GM12878 (cell line): ENCODE measurements around the gene ASMTL. TPM values are rescaled to one million over a fixed set of nuclear protein-coding genes. Genes with fewer than 3 reads are reported as not detected.

Experiments
- BACH1 ChIP-seq: fragments of 450-650 bp; IDR thresholded peaks from 2 replicates; pipeline ENCODE4 v1.6.1; 2017; ENCODE audit warnings: mild to moderate bottlenecking, borderline replicate concordance
- E2F4 ChIP-seq: IDR thresholded peaks from 2 replicates; pipeline ENCODE4 v1.6.1; 2012; ENCODE audit warnings: low read depth, low read length, improper control_type of control experiment
- IKZF1 ChIP-seq: fragments of 450-650 bp; conservative IDR thresholded peaks from 2 replicates; pipeline ENCODE4 v1.6.1; 2017; ENCODE audit warnings: antibody characterized with exemption, mild to moderate bottlenecking
- KAT2A ChIP-seq: conservative IDR thresholded peaks from 2 replicates; pipeline ENCODE4 v1.6.1; 2011; ENCODE audit warnings: low read depth, low read length; ENCODE audit not compliant: control insufficient read depth
- MLLT1 ChIP-seq: fragments of 450-650 bp; IDR thresholded peaks from 2 replicates; pipeline ENCODE4 v1.6.1; 2016; ENCODE audit warnings: mild to moderate bottlenecking
- NBN ChIP-seq: fragments of 450-650 bp; IDR thresholded peaks from 2 replicates; pipeline ENCODE4 v1.6.1; 2016
- NFYB ChIP-seq: IDR thresholded peaks from 2 replicates; pipeline ENCODE4 v1.6.1; 2011; ENCODE audit warnings: low read depth, mild to moderate bottlenecking, low read length, improper control_type of control experiment, moderate library complexity; ENCODE audit not compliant: insufficient read depth
- POLR2A ChIP-seq: IDR thresholded peaks from 2 replicates; pipeline ENCODE4 v1.6.1; 2011; ENCODE audit warnings: low read depth, mild to moderate bottlenecking, low read length
- POU2F2 ChIP-seq: IDR thresholded peaks from 3 replicates; pipeline ENCODE4 v1.6.1; 2011; ENCODE audit warnings: low read depth, mild to moderate bottlenecking, low read length, borderline replicate concordance
- RAD51 ChIP-seq: fragments of 450-650 bp; IDR thresholded peaks from 2 replicates; pipeline ENCODE4 v1.6.1; 2016; ENCODE audit warnings: moderate library complexity, mild to moderate bottlenecking, inconsistent platforms
- RCOR1 ChIP-seq: conservative IDR thresholded peaks from 2 replicates; pipeline ENCODE4 v1.6.1; 2012; ENCODE audit warnings: low read depth, low read length, improper control_type of control experiment
- SMAD5 ChIP-seq: IDR thresholded peaks from 2 replicates; pipeline ENCODE4 v1.6.1; 2016; ENCODE audit warnings: antibody characterized with exemption, low read depth
- polyA plus RNA-seq, 11 experiments: library from polyadenylated mRNA; depleted of rRNA in 4 of 11; unstranded in 6 of 11; stranded (reverse) in 5 of 11; fragments of >200 nt; fragmentation: Nextera tagmentation in 4 of 11; fragmentation: Illumina TruSeq in 1 of 11; extraction: Ambion mirVana in 4 of 11; extraction: Trizol in 1 of 11; gene quantifications; 1 replicate in 1 of 11; 2 replicates in 10 of 11; pipeline versions ENCODE4 v1.2.1 to v1.2.3, GENCODE V29; 2011 to 2016; ENCODE audit warnings: inconsistent platforms in 2 of 11, missing spikeins in 2 of 11, low read depth in 1 of 11
- total RNA-seq, 4 experiments: library from RNA; depleted of rRNA in 3 of 4; stranded (reverse); fragments of >200 nt in 3 of 4; fragmentation: Illumina TruSeq in 1 of 4; extraction: Trizol in 1 of 4; gene quantifications; 2 replicates each; pipeline versions ENCODE4 v1.2.1 to v1.2.3, GENCODE V29; 2013 to 2021
- TF ChIP-seq, protein P1 (sequence below), 3 experiments: IDR thresholded peaks in 2 of 3; conservative IDR thresholded peaks in 1 of 3; 2 replicates each; pipeline ENCODE4 v1.5.1; 2011; ENCODE audit warnings: low read depth in 3 of 3, low read length in 3 of 3, mild to moderate bottlenecking in 3 of 3, control low read depth in 2 of 3, moderate library complexity in 2 of 3, inconsistent platforms in 1 of 3, mixed read lengths in 1 of 3; ENCODE audit not compliant: control insufficient read depth in 2 of 3, insufficient read depth in 1 of 3; ENCODE audit errors: extremely low read depth in 1 of 3
- TF ChIP-seq, protein P2 (sequence below): fragments of 450-650 bp; IDR thresholded peaks from 2 replicates; pipeline ENCODE4 v1.6.1; 2017; ENCODE audit warnings: mild to moderate bottlenecking, moderate library complexity

Gene ASMTL
- total and polyA plus RNA-seq, 10 of the 15 experiments (the other 5 are each of a cell fraction or from before 2014, with no cell fraction given): 1.6 to 51.9 (median 32.1) TPM

GRCh38 chrX:1502241-1502640 lies 49.5 kb upstream of the ASMTL start (continued):
- TF ChIP-seq POU2F2 (peak; percentile 47; the same call in 2 of the 3 replicates), IKZF1 (peak; percentile 80), RAD51 (peak; percentile 84), NBN (peak; percentile 83), RCOR1 (no peak), KAT2A (no peak), POLR2A (peak; percentile 36; the same call in 1 of the 2 replicates), E2F4 (no peak), MLLT1 (no peak), NFYB (no peak), SMAD5 (0 out of 2 replicates have a peak, but pooled peaks have one; percentile 8), BACH1 (peak; percentile 45; the same call in 1 of the 2 replicates)
- TF ChIP-seq, protein P1, sequence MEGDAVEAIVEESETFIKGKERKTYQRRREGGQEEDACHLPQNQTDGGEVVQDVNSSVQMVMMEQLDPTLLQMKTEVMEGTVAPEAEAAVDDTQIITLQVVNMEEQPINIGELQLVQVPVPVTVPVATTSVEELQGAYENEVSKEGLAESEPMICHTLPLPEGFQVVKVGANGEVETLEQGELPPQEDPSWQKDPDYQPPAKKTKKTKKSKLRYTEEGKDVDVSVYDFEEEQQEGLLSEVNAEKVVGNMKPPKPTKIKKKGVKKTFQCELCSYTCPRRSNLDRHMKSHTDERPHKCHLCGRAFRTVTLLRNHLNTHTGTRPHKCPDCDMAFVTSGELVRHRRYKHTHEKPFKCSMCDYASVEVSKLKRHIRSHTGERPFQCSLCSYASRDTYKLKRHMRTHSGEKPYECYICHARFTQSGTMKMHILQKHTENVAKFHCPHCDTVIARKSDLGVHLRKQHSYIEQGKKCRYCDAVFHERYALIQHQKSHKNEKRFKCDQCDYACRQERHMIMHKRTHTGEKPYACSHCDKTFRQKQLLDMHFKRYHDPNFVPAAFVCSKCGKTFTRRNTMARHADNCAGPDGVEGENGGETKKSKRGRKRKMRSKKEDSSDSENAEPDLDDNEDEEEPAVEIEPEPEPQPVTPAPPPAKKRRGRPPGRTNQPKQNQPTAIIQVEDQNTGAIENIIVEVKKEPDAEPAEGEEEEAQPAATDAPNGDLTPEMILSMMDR (IDR thresholded peaks at IDR 0.05 in 2 of 3, conservative IDR thresholded peaks at IDR 0.05 in 1 of 3; ENCODE audit: control insufficient read depth in 2 of 3, extremely low read depth in 1 of 3, insufficient read depth in 1 of 3, low read depth in 3 of 3, low read length in 3 of 3): no peak
- TF ChIP-seq, protein P2, sequence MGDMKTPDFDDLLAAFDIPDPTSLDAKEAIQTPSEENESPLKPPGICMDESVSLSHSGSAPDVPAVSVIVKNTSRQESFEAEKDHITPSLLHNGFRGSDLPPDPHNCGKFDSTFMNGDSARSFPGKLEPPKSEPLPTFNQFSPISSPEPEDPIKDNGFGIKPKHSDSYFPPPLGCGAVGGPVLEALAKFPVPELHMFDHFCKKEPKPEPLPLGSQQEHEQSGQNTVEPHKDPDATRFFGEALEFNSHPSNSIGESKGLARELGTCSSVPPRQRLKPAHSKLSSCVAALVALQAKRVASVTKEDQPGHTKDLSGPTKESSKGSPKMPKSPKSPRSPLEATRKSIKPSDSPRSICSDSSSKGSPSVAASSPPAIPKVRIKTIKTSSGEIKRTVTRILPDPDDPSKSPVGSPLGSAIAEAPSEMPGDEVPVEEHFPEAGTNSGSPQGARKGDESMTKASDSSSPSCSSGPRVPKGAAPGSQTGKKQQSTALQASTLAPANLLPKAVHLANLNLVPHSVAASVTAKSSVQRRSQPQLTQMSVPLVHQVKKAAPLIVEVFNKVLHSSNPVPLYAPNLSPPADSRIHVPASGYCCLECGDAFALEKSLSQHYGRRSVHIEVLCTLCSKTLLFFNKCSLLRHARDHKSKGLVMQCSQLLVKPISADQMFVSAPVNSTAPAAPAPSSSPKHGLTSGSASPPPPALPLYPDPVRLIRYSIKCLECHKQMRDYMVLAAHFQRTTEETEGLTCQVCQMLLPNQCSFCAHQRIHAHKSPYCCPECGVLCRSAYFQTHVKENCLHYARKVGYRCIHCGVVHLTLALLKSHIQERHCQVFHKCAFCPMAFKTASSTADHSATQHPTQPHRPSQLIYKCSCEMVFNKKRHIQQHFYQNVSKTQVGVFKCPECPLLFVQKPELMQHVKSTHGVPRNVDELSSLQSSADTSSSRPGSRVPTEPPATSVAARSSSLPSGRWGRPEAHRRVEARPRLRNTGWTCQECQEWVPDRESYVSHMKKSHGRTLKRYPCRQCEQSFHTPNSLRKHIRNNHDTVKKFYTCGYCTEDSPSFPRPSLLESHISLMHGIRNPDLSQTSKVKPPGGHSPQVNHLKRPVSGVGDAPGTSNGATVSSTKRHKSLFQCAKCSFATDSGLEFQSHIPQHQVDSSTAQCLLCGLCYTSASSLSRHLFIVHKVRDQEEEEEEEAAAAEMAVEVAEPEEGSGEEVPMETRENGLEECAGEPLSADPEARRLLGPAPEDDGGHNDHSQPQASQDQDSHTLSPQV: peak; percentile 82; the same call in 1 of the 2 replicates
